Measurements from ENCODE around the gene KLC1. TPM values are rescaled to one million over a fixed set of nuclear protein-coding genes. Genes with fewer than 3 reads are reported as not detected.

Gene KLC1
- total RNA-seq, 4 donors from 2014 or later = 195 to 421 (median 214) TPM

GRCh38 chr14:103709814-103710213 is 80.8 kb downstream of the KLC1 start:
- WGBS = 65% methylated on average over 15 of the region's 15 CpGs
- no peak overlapping the region for H3K4me3 ChIP-seq
- peaks cover 87% of the 10 kb centered on the region for H3K4me1 ChIP-seq
- no peak overlapping the region for H3K27ac ChIP-seq
- TF ChIP-seq POLR2AphosphoS5 (IDR thresholded peaks at IDR 0.05) = no peak
- TF ChIP-seq CTCF (IDR thresholded peaks at IDR 0.05) = no peak
- no peak for TF ChIP-seq POLR2A (IDR thresholded peaks at IDR 0.05)
- no peak for TF ChIP-seq EP300 (IDR thresholded peaks at IDR 0.05)
- no peaks in the 10 kb centered on the region for H3K27me3 ChIP-seq
- DNase-seq (ENCODE audit: low spot score in 2 of 2) = no peak
- no peaks in the 10 kb centered on the region for H3K9me3 ChIP-seq
- peaks cover 27% of the 10 kb centered on the region for H3K36me3 ChIP-seq

- WGBS = 61% methylated on average over 9 of the region's 9 CpGs
- no peak overlapping the region for H3K4me3 ChIP-seq
- DNase-seq (ENCODE audit: low spot score in 2 of 2) = no peak
- H3K27me3 ChIP-seq = no peaks in the 10 kb centered on the region
- peaks cover 19% of the 10 kb centered on the region for H3K36me3 ChIP-seq
- no peaks in the 10 kb centered on the region for H3K9me3 ChIP-seq
- peak overlapping the region; percentile 84 for H3K27ac ChIP-seq
- TF ChIP-seq POLR2AphosphoS5 (IDR thresholded peaks at IDR 0.05) (no peak), POLR2A (IDR thresholded peaks at IDR 0.05) (no peak), CTCF (IDR thresholded peaks at IDR 0.05) (no peak), EP300 (IDR thresholded peaks at IDR 0.05) (no peak)
- peaks cover 86% of the 10 kb centered on the region for H3K4me1 ChIP-seq
Observed at GRCh38 chr14:103710771-103711377, 81.9 kb downstream of the KLC1 start.

DNA sequence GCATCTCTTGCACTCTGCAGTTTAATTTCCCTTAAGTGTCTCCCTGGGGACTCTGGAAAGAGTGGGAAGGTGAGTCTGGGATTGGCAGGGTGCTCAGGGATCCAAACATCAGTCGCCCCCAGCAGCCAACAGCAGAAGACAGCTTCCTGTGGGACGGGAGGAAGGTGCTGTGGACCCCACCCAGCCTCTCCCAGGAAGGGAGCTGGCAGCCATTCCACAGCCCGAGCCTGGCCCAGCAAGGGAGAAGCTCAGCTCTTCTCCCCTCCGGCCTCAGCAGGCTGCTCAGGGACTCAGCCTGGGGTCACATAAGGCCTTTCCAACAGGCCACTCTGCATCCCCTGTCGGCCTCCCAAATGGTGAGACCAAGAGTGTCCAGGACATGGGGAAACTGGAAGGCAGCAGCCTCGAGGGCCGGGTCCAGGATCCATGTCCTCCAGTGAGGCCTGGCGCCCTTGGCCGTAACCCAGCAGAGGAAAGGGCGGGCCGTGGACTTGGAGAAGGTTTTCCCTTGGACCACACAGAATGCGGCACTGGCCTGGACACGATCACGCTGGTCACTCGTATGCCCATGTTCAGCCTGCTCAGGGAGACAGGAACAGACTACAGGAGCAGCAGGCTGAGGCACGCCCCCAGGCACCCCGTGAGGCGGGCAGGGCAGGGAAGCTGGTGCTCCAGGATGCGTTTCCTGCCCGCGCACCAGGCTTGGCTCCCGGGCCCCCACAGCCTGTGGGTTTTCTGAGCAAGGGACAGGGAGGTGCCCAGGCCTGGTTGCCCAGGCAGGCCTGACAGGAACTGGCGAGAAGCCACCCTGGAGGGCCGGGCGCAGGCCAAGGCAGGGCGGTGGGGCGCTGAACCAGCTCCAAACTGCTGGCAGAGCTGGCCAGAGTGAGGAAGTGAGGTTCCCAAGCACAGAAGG is 82.8 kb downstream of the KLC1 start:
- no CpG with 5 or more reads among the region's 27 CpGs for WGBS
- peak overlapping the region; percentile 13 for H3K4me3 ChIP-seq

GRCh38 chr14:103712633-103713247 is 83.7 kb downstream of the KLC1 start:
- peaks cover 90% of the 10 kb centered on the region for H3K4me1 ChIP-seq
- DNase-seq (ENCODE audit: low spot score in 2 of 2) = no peak

More for the DNA sequence above, 82.8 kb downstream of the KLC1 start:
- Histone ChIP-seq H3K27ac (peak overlapping the region; percentile 84), H3K27me3 (no peaks in the 10 kb centered on the region), H3K9me3 (no peaks in the 10 kb centered on the region), H3K36me3 (peaks cover 11% of the 10 kb centered on the region), H3K4me1 (peaks cover 90% of the 10 kb centered on the region)
- no peak for DNase-seq (ENCODE audit: low spot score in 2 of 2)
- TF ChIP-seq CTCF (IDR thresholded peaks at IDR 0.05) = no peak

More at GRCh38 chr14:103712633-103713247, 83.7 kb downstream of the KLC1 start:
- Histone ChIP-seq H3K36me3 (peaks cover 4% of the 10 kb centered on the region), H3K27me3 (no peaks in the 10 kb centered on the region), H3K9me3 (no peaks in the 10 kb centered on the region), H3K27ac (peak overlapping the region; percentile 84), H3K4me3 (no peak overlapping the region)
- TF ChIP-seq POLR2A (IDR thresholded peaks at IDR 0.05) (no peak), EP300 (IDR thresholded peaks at IDR 0.05) (no peak), CTCF (IDR thresholded peaks at IDR 0.05) (no peak), POLR2AphosphoS5 (IDR thresholded peaks at IDR 0.05) (peak in 1 of 3 donors; percentile 7)
- whole genome bisulfite sequencing = 84% methylated on average over 9 of the region's 24 CpGs
